Forelimb muscle (tissue), 1 donor: ENCODE measurements around the gene MPO. TPM values are rescaled to one million over a fixed set of nuclear protein-coding genes. Genes with fewer than 3 reads are reported as not detected.
A peak's percentile ranks its signal among the peaks of the same experiment; 100 is the strongest.

ENCODE experiments used
- DNase-seq: peaks from one replicate; pipeline ENCODE4 v3.0.0-alpha.2; 2013; ENCODE audit warnings: low read depth
- polyA plus RNA-seq: library from polyadenylated mRNA; unstranded; fragments of 120-200 nt; gene quantifications from one replicate; pipeline ENCODE4 v1.2.1, GENCODE V29; 2013; ENCODE audit not compliant: insufficient read length

The MPO gene
- polyA plus RNA-seq, 1 donor, result 10.5 TPM

GRCh38 chr17:58264407-58265103 is 16.2 kb downstream of the MPO start:
- no peak for DNase-seq

- no peak for DNase-seq
Observed at GRCh38 chr17:58263773-58264172, 17.0 kb downstream of the MPO start.

- no peak for DNase-seq
Observed at GRCh38 chr17:58262149-58262548, 18.6 kb downstream of the MPO start.

GRCh38 chr17:58254803-58255202 is 25.9 kb downstream of the MPO start:
- DNase-seq, result no peak

- no peak for DNase-seq
Observed at GRCh38 chr17:58253082-58253481, 27.7 kb downstream of the MPO start.

- no peak for DNase-seq
Observed at GRCh38 chr17:58252141-58252540, 28.6 kb downstream of the MPO start.

- DNase-seq, result no peak
Observed at GRCh38 chr17:58250344-58251011, 30.3 kb downstream of the MPO start.

GRCh38 chr17:58249270-58250133 is 31.2 kb downstream of the MPO start:
- DNase-seq, result peak; percentile 32

- DNase-seq, result no peak
Observed at GRCh38 chr17:58248955-58249269, 31.8 kb downstream of the MPO start.

GRCh38 chr17:58247511-58248363 is 33.0 kb downstream of the MPO start:
- DNase-seq, result no peak

GRCh38 chr17:58246781-58247180 is 34.0 kb downstream of the MPO start:
- DNase-seq, result no peak

GRCh38 chr17:58246104-58246740 is 34.5 kb downstream of the MPO start:
- no peak for DNase-seq

GRCh38 chr17:58245428-58246103 is 35.2 kb downstream of the MPO start:
- DNase-seq, result no peak

- DNase-seq, result no peak
Observed at GRCh38 chr17:58244963-58245362, 35.8 kb downstream of the MPO start.

- DNase-seq, result no peak
Observed at GRCh38 chr17:58242171-58242784, 38.5 kb downstream of the MPO start.

GRCh38 chr17:58239987-58240386 is 40.7 kb downstream of the MPO start:
- no peak for DNase-seq

- DNase-seq, result no peak
Observed at GRCh38 chr17:58238147-58238634, 42.5 kb downstream of the MPO start, which contains the start of gene LPO. Gene LPO, plus strand, starts transcription at chr17:58238584. Its CDS starts 4,396 bp downstream, at chr17:58242980.

GRCh38 chr17:58236394-58236793 is 44.3 kb downstream of the MPO start:
- no peak for DNase-seq

GRCh38 chr17:58235821-58236220 is 44.9 kb downstream of the MPO start:
- no peak for DNase-seq

- DNase-seq, result no peak
Observed at GRCh38 chr17:58234512-58234911, 46.2 kb downstream of the MPO start.
